ENCODE data around the gene DQX1.

DQX1 gene

GRCh38 chr2:74532222-74532621 lies 6.2 kb upstream of the DQX1 start:
- peaks cover 30% of the 10 kb centered on the region for H3K79me2 ChIP-seq (ENCODE audit: insufficient read depth, low read depth)
- no peak overlapping the region for H2AFZ ChIP-seq (ENCODE audit: low read depth)
- no peak overlapping the region for H3K4me3 ChIP-seq (IDR thresholded peaks at IDR 0.05; ENCODE audit: insufficient read depth, low read depth, low read length)
- H3K9ac ChIP-seq: no peak overlapping the region
- peak; percentile 51; the same call in 1 of the 2 replicates for TF ChIP-seq CTCF (conservative IDR thresholded peaks at IDR 0.05; ENCODE audit: low read depth, low read length)
- H3K27me3 ChIP-seq (ENCODE audit: insufficient read depth, low read depth): no peaks in the 10 kb centered on the region
- H4K20me1 ChIP-seq (ENCODE audit: insufficient read depth): no peaks in the 10 kb centered on the region
- H3K27ac ChIP-seq: no peak overlapping the region
- H3K36me3 ChIP-seq (ENCODE audit: insufficient read depth): no peaks in the 10 kb centered on the region; the same call in 1 of the 2 replicates
- no peak overlapping the region for H3K4me2 ChIP-seq
- peaks cover 22% of the 10 kb centered on the region for H3K4me1 ChIP-seq (ENCODE audit: low read depth, poor library complexity, severe bottlenecking)

GRCh38 chr2:74531666-74532065 lies 5.6 kb upstream of the DQX1 start:
- H3K27me3 ChIP-seq (ENCODE audit: insufficient read depth, low read depth): no peaks in the 10 kb centered on the region
- H2AFZ ChIP-seq (ENCODE audit: low read depth): no peak overlapping the region
- no peak overlapping the region for H3K9ac ChIP-seq
- H3K4me1 ChIP-seq (ENCODE audit: low read depth, poor library complexity, severe bottlenecking): peaks cover 22% of the 10 kb centered on the region
- no peak for TF ChIP-seq CTCF (conservative IDR thresholded peaks at IDR 0.05; ENCODE audit: low read depth, low read length)
- peaks cover 2% of the 10 kb centered on the region; the same call in 1 of the 2 replicates for H3K36me3 ChIP-seq (ENCODE audit: insufficient read depth)
- no peak overlapping the region for H3K27ac ChIP-seq
- no peak overlapping the region for H3K4me3 ChIP-seq (IDR thresholded peaks at IDR 0.05; ENCODE audit: insufficient read depth, low read depth, low read length)
- H3K4me2 ChIP-seq: peak overlapping the region; percentile 90; the same call in 1 of the 2 replicates
- no peaks in the 10 kb centered on the region for H4K20me1 ChIP-seq (ENCODE audit: insufficient read depth)
- H3K79me2 ChIP-seq (ENCODE audit: insufficient read depth, low read depth): peaks cover 30% of the 10 kb centered on the region

GRCh38 chr2:74530239-74531187 lies 4.5 kb upstream of the DQX1 start:
- Histone ChIP-seq H3K27me3 (ENCODE audit: insufficient read depth, low read depth) (no peaks in the 10 kb centered on the region), H3K4me3 (IDR thresholded peaks at IDR 0.05; ENCODE audit: insufficient read depth, low read depth, low read length) (peak overlapping the region; percentile 72), H2AFZ (ENCODE audit: low read depth) (peak overlapping the region; percentile 65), H3K4me1 (ENCODE audit: low read depth, poor library complexity, severe bottlenecking) (peaks cover 22% of the 10 kb centered on the region), H3K79me2 (ENCODE audit: insufficient read depth, low read depth) (peaks cover 30% of the 10 kb centered on the region), H3K9ac (peak overlapping the region; percentile 91), H3K27ac (peak overlapping the region; percentile 71), H3K36me3 (ENCODE audit: insufficient read depth) (peaks cover 4% of the 10 kb centered on the region; the same call in 1 of the 2 replicates), H3K4me2 (peak overlapping the region; percentile 90), H4K20me1 (ENCODE audit: insufficient read depth) (no peaks in the 10 kb centered on the region)
- TF ChIP-seq CTCF (conservative IDR thresholded peaks at IDR 0.05; ENCODE audit: low read depth, low read length): no peak

GRCh38 chr2:74529357-74530238 lies 3.6 kb upstream of the DQX1 start, which contains the start of the genes AUP1 and HTRA2:
AUP1 (minus strand) TSS chr2:74529706; CDS start chr2:74529629, 77 bp downstream.
HTRA2 (plus strand) TSS chr2:74529933; CDS start chr2:74530007, 74 bp downstream.
- Histone ChIP-seq H3K4me3 (IDR thresholded peaks at IDR 0.05; ENCODE audit: insufficient read depth, low read depth, low read length) (peak within 1 kb of the TSS; percentile 72), H3K36me3 (ENCODE audit: insufficient read depth) (peaks cover 4% of the 10 kb centered on the region; the same call in 1 of the 2 replicates), H3K27me3 (ENCODE audit: insufficient read depth, low read depth) (no peaks in the 10 kb centered on the region), H3K79me2 (ENCODE audit: insufficient read depth, low read depth) (peaks cover 30% of the 10 kb centered on the region), H3K27ac (peak within 1 kb of the TSS; percentile 71), H2AFZ (ENCODE audit: low read depth) (peak within 1 kb of the TSS; percentile 72), H3K4me2 (peak within 1 kb of the TSS; percentile 100), H3K9ac (peak within 1 kb of the TSS; percentile 91), H3K4me1 (ENCODE audit: low read depth, poor library complexity, severe bottlenecking) (peaks cover 22% of the 10 kb centered on the region), H4K20me1 (ENCODE audit: insufficient read depth) (no peaks in the 10 kb centered on the region)
- TF ChIP-seq CTCF (conservative IDR thresholded peaks at IDR 0.05; ENCODE audit: low read depth, low read length): no peak

All from KMS-11 (cell line).